Measurements from ENCODE around the gene METTL25. TPM values are rescaled to one million over a fixed set of nuclear protein-coding genes. Genes with fewer than 3 reads are reported as not detected.
A peak's percentile ranks its signal among the peaks of the same experiment; 100 is the strongest.

METTL25 gene
- total RNA-seq, 1 donor from 2014 or later: 14.3 TPM

DNA sequence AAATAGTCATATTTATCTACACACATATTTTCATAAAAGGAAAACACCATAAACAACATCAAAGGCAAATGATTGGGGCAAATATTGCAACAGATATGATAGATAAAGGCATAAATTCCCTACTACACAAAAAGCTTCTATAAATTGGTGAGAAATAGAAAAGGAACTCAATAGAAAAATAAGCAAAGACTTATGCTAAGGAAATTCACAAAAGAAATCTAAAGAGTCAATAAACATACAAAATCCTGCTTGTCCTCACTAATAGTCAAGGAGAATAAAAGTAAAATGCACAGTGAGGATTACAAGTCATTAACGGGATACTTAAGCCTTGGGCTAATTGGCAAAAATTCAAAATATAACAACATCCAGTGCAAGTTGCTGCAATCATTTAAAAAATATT, 30.5 kb upstream of the METTL25 start:
- H3K27me3 Mint-ChIP-seq: no peaks in the 10 kb centered on the region
- no peaks in the 10 kb centered on the region for H3K36me3 Mint-ChIP-seq
- H3K4me1 Mint-ChIP-seq (ENCODE audit: unreplicated experiment): no peaks in the 10 kb centered on the region
- DNase-seq (ENCODE audit: extremely low spot score, unreplicated experiment): no peak
- TF ChIP-seq, protein P1, sequence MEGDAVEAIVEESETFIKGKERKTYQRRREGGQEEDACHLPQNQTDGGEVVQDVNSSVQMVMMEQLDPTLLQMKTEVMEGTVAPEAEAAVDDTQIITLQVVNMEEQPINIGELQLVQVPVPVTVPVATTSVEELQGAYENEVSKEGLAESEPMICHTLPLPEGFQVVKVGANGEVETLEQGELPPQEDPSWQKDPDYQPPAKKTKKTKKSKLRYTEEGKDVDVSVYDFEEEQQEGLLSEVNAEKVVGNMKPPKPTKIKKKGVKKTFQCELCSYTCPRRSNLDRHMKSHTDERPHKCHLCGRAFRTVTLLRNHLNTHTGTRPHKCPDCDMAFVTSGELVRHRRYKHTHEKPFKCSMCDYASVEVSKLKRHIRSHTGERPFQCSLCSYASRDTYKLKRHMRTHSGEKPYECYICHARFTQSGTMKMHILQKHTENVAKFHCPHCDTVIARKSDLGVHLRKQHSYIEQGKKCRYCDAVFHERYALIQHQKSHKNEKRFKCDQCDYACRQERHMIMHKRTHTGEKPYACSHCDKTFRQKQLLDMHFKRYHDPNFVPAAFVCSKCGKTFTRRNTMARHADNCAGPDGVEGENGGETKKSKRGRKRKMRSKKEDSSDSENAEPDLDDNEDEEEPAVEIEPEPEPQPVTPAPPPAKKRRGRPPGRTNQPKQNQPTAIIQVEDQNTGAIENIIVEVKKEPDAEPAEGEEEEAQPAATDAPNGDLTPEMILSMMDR (conservative IDR thresholded peaks at IDR 0.05): no peak
- H3K4me3 Mint-ChIP-seq: no peak overlapping the region
- H3K27ac Mint-ChIP-seq: no peak overlapping the region
- no peaks in the 10 kb centered on the region for H3K9me3 Mint-ChIP-seq

DNA sequence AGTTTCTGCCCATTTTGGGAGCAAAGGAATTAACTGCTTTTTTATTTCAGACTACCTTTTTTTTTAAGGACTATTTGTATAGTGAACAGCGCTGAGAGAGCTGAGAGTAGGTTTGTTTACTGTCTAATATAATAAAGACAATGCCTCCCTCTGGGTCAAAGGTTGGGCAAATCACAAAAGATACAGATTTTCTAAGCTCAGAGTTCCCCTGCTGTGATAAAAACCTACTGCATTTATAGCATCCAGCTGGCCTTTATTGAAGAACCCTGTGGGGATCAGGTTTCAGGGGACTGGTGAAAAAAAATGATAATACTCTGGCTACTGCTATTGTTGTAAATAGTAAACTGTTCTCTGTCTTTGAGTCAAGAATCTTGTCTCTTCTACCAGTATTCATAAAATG, 28.8 kb upstream of the METTL25 start:
- Mint-ChIP-seq H3K4me3 (no peak overlapping the region), H3K36me3 (no peaks in the 10 kb centered on the region), H3K27ac (no peak overlapping the region), H3K9me3 (no peaks in the 10 kb centered on the region), H3K4me1 (ENCODE audit: unreplicated experiment) (no peaks in the 10 kb centered on the region), H3K27me3 (no peaks in the 10 kb centered on the region)
- TF ChIP-seq, protein P1 (conservative IDR thresholded peaks at IDR 0.05): no peak
- no peak for DNase-seq (ENCODE audit: extremely low spot score, unreplicated experiment)

- TF ChIP-seq, protein P1 (conservative IDR thresholded peaks at IDR 0.05): no peak
- no peaks in the 10 kb centered on the region for H3K27me3 Mint-ChIP-seq
- H3K9me3 Mint-ChIP-seq: no peaks in the 10 kb centered on the region
- H3K36me3 Mint-ChIP-seq: peaks cover 9% of the 10 kb centered on the region
- DNase-seq (ENCODE audit: extremely low spot score, unreplicated experiment): no peak
- H3K4me1 Mint-ChIP-seq (ENCODE audit: unreplicated experiment): no peaks in the 10 kb centered on the region
- no peak overlapping the region for H3K4me3 Mint-ChIP-seq
- no peak overlapping the region for H3K27ac Mint-ChIP-seq
Measured at GRCh38 chr12:82350161-82350560, 8.2 kb upstream of the METTL25 start.

GRCh38 chr12:82351390-82351789, 6.9 kb upstream of the METTL25 start:
- Mint-ChIP-seq H3K9me3 (no peaks in the 10 kb centered on the region), H3K27me3 (no peaks in the 10 kb centered on the region)
- TF ChIP-seq, protein P1 (conservative IDR thresholded peaks at IDR 0.05): no peak

GRCh38 chr12:82357340-82357739, 989 bp upstream of the METTL25 start:
- peak overlapping the region; percentile 100 for H3K4me3 Mint-ChIP-seq
- no peaks in the 10 kb centered on the region for H3K9me3 Mint-ChIP-seq
- peak overlapping the region; percentile 100 for H3K27ac Mint-ChIP-seq
- peaks cover 16% of the 10 kb centered on the region for H3K36me3 Mint-ChIP-seq
- no peaks in the 10 kb centered on the region for H3K27me3 Mint-ChIP-seq
- H3K4me1 Mint-ChIP-seq (ENCODE audit: unreplicated experiment): peaks cover 17% of the 10 kb centered on the region
- DNase-seq (ENCODE audit: extremely low spot score, unreplicated experiment): no peak
- TF ChIP-seq, protein P1 (conservative IDR thresholded peaks at IDR 0.05): no peak

More at GRCh38 chr12:82351390-82351789, 6.9 kb upstream of the METTL25 start:
- Mint-ChIP-seq H3K4me1 (ENCODE audit: unreplicated experiment) (no peaks in the 10 kb centered on the region), H3K27ac (no peak overlapping the region), H3K4me3 (no peak overlapping the region), H3K36me3 (peaks cover 9% of the 10 kb centered on the region)
- DNase-seq (ENCODE audit: extremely low spot score, unreplicated experiment): no peak

DNA sequence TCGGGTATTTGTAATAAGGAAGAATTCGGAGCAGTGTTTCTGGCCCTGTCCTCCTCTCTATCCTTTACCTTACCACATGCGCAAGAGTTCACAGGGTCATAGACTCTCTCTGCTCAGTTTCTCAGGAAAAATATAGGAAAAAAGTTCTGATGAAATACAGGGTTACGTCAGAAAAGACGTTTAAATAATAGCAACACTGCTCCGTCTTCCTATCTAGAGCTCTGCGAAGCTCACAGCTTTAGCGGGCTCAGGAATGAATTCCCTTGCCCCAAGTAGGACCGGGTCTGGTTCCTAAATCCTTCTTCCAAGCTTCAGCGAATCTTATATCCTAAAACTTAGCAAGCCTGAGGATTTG, 507 bp upstream of the METTL25 start:
- no peak for DNase-seq (ENCODE audit: extremely low spot score, unreplicated experiment)

More for the DNA sequence above, 507 bp upstream of the METTL25 start:
- Mint-ChIP-seq H3K36me3 (peaks cover 16% of the 10 kb centered on the region), H3K9me3 (no peaks in the 10 kb centered on the region), H3K4me3 (peak overlapping the region; percentile 100), H3K4me1 (ENCODE audit: unreplicated experiment) (peaks cover 22% of the 10 kb centered on the region), H3K27me3 (no peaks in the 10 kb centered on the region), H3K27ac (peak overlapping the region; percentile 100)
- TF ChIP-seq, protein P1 (conservative IDR thresholded peaks at IDR 0.05): no peak

Measured in type B pancreatic cell (in vitro differentiated cells).